AG04449 (cell line): ENCODE results near the gene CALML5.
A peak's percentile ranks its signal among the peaks of the same experiment; 100 is the strongest.

Experiments used
- CTCF ChIA-PET: fragments of 350-600 bp; formaldehyde crosslinking; extraction: SDS; loops from one replicate; lab custom pipeline; 2021; ENCODE audit warnings: antibody characterized with exemption; lab: Yijun Ruan, JAX
- POLR2A ChIA-PET: fragments of 400-600, 350-600 bp; formaldehyde crosslinking; extraction: SDS; loops from one replicate; lab custom pipeline; 2020; ENCODE audit warnings: antibody characterized with exemption, inconsistent platforms; lab: Yijun Ruan, JAX
- DNase-seq: peaks from one replicate; pipeline ENCODE4 v3.0.0-alpha.2; 2010; ENCODE audit warnings: low read depth, low spot score
- H3K4me3 ChIP-seq: 2 replicates; pipeline ENCODE4 v1.5.1; 2011; ENCODE audit warnings: low read depth, mild to moderate bottlenecking, control low read depth, low read length
- TF ChIP-seq, protein P1 (sequence below): IDR thresholded peaks from one replicate; pipeline ENCODE4 v1.5.1; 2011; ENCODE audit warnings: mild to moderate bottlenecking, moderate library complexity, low read length, control low read depth, inconsistent platforms; ENCODE audit not compliant: insufficient read depth; ENCODE audit errors: missing control alignments

The CALML5 gene

GRCh38 chr10:5468262-5469106, 30.9 kb downstream of the CALML5 start:
- TF ChIP-seq, protein P1, sequence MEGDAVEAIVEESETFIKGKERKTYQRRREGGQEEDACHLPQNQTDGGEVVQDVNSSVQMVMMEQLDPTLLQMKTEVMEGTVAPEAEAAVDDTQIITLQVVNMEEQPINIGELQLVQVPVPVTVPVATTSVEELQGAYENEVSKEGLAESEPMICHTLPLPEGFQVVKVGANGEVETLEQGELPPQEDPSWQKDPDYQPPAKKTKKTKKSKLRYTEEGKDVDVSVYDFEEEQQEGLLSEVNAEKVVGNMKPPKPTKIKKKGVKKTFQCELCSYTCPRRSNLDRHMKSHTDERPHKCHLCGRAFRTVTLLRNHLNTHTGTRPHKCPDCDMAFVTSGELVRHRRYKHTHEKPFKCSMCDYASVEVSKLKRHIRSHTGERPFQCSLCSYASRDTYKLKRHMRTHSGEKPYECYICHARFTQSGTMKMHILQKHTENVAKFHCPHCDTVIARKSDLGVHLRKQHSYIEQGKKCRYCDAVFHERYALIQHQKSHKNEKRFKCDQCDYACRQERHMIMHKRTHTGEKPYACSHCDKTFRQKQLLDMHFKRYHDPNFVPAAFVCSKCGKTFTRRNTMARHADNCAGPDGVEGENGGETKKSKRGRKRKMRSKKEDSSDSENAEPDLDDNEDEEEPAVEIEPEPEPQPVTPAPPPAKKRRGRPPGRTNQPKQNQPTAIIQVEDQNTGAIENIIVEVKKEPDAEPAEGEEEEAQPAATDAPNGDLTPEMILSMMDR: no peak
- no peak overlapping the region for H3K4me3 ChIP-seq
- ChIA-PET POLR2A (no interaction called here), CTCF (interaction anchor here (1.1 to 2.6 kb wide), 2 partner anchors 35 to 155 kb away, joined by 3 to 18 read pairs; no protein-coding TSS in a partner anchor)
- DNase-seq: no peak

DNA sequence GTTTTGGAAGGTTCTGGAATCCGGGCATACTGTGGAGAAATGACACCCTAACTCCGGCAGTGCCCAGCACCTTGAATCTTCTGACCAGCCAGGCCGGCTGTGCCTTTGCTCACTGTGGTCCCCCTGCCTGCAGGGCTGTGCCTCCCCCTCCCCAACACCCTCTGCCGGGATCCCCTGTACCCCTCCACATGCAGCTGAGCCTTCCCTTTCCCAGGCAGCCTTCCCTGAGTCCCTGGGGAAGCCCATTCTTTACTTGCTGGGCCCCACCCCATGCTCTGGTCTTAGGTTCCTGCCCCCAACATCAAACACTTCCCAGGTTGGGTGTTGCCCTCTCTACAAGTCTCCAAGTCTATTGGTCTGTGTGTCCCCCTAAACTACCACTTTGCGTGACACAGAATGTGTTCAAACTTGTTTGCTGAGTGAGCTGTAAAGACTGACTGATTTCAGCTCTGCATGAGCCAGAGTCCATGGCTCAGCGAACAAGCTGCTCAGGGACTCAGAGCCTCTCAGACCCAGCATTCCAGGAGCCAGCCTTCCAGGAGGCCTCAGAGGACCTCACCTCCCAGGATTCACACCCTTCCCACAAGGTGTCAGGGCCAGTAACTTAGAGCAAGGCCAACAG, 31.6 kb downstream of the CALML5 start:
- ChIA-PET POLR2A (no interaction called here), CTCF (interaction anchor here (1.0 to 2.6 kb wide), 4 partner anchors 13 to 162 kb away, joined by 3 to 18 read pairs (median 6); no protein-coding TSS in a partner anchor)
- TF ChIP-seq, protein P1: no peak
- DNase-seq: no peak
- H3K4me3 ChIP-seq: no peak overlapping the region

DNA sequence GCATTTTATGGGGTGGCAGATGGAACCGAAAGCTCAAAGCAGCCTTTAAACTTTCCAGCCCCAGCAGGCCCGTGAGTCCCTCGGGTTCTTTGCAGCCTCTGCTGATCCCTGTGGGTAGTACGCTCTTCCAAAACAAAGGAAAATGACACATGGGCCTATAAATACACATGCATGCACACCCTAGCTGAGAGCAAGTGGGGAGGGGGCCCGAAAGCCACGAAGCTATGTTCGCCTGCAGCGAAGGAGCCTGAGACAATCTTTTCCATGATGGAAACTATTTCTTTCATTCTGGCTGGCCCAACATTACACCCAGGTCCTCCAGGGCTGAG, 32.2 kb downstream of the CALML5 start:
- TF ChIP-seq, protein P1: no peak
- ChIA-PET CTCF (interaction anchor here (1.0 to 2.6 kb wide), 4 partner anchors 13 to 163 kb away, joined by 3 to 18 read pairs (median 6); no protein-coding TSS in a partner anchor), POLR2A (interaction anchor here (0.9 kb wide), 1 partner anchor 128 kb away, joined by 3 read pairs; no protein-coding TSS in a partner anchor)
- no peak overlapping the region for H3K4me3 ChIP-seq
- no peak for DNase-seq

- POLR2A ChIA-PET: interaction anchor here (0.9 kb wide), 1 partner anchor 128 kb away, joined by 3 read pairs; no protein-coding TSS in a partner anchor
- TF ChIP-seq, protein P1: no peak
- CTCF ChIA-PET: interaction anchor here (1.0 to 2.6 kb wide), 4 partner anchors 12 to 163 kb away, joined by 3 to 18 read pairs (median 6); no protein-coding TSS in a partner anchor
- no peak overlapping the region for H3K4me3 ChIP-seq
- DNase-seq: peak; percentile 37
These were observed 32.7 kb downstream of the CALML5 start for GRCh38 chr10:5466451-5467206.

DNA sequence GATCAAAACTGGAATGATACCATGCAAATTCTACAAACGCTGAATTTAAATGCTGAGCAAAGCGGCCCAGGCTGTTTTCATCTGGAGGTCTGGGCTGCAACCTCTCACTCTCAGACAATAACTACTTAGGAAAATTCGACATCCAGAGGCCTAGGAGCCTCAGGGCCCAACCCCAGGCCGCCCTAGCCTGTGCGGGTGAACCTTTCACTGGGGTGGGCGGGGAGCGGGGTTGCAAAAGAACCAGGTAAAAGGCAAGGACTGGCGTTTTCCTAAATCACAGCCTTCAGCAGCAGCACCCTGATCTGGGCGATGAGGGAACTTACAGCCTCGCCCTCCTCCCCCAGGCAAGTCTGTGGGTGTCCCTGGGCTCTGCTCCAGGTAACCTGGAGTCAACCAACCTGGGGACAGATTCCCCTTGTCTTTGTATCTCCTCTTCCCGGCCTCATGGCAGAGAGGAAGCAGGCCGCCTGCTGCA, 33.4 kb downstream of the CALML5 start:
- no peak overlapping the region for H3K4me3 ChIP-seq
- no peak for DNase-seq
- CTCF ChIA-PET: interaction anchor here (0.8 to 5.5 kb wide), 5 partner anchors 12 to 157 kb away, joined by 3 to 23 read pairs (median 8); no protein-coding TSS in a partner anchor
- TF ChIP-seq, protein P1: no peak
- POLR2A ChIA-PET: no interaction called here
